Superior temporal gyrus (tissue), 1 donor: ENCODE measurements around the gene MYH4.

ENCODE experiments used
- DNase-seq: peaks from one replicate; pipeline ENCODE4 v3.0.0-alpha.2; 2016; ENCODE audit errors: extremely low spot score

Gene MYH4

DNA sequence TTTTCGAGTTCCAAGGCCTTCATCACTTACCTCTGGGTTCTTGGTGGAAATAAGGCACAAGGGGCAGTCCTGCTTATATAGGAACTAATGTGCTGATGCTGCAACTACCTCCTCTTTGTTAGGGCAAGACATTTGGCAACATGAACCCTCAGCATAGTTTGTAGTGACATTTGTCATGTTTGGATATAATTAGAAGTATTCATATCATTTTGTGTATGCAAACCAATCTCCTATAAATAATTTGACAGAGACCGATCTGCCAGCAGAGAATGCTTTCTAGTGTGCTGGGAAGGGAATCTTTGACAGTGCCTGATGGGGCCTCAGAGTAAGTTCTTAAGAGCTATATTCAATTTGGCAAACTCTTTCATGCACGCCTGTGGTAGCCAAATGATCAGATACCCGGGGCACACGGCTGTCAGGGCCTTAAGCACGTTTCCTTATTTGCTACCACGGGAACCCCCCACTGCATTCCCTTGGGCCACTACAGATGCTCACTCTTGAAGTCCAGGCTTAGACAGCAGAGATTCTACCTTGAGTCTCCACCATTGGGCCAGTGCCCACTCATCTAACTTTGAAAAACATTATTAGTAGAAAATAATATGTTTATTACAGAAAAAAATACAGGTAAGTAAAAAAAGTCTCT, 47.3 kb downstream of the MYH4 start, which contains the start of gene MYH8:
MYH8 (minus strand) TSS at position 51 of the 643 bp plus-strand sequence. CDS start 1,723 bp downstream, outside the sequence.
- no peak for DNase-seq

DNA sequence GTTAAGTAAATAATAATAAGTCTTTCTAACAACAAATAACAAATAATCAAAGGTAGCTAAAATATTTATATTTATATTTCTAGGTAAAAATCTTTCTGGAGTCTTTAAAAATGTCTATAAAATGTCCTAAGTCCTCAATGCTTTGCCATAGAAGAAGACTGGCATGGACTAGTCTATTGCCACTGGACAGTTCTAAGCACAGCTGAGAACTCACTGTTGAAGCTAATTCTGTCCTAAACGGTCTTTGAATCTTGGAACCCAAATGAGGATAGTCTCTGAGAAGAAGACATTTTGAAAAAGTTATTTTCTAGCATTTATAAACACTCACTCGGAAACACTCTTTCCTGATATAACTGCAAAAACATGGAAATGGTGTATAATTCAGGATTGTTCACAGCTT, 48.1 kb downstream of the MYH4 start:
- no peak for DNase-seq

DNA sequence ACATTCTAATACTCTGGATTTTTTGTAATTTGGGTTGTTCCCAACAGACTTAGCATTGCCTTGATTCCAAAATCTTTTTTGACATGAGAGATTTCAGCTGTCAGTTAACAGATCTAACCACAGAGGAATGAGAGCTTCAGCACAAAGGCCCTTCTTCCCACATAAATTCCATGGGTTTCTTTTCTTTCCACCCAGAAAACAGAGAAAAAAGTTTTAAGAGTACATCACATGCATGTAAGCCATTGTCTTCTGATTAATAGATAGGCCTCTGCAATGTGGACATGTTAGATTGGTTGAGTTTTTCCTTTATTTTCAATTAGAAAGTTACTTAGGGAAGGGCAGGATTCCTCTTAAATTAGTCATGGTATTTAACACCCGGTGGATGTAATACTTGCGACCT, 48.5 kb downstream of the MYH4 start:
- DNase-seq = no peak

- no peak for DNase-seq
Measured at GRCh38 chr17:10417431-10417830, 51.9 kb downstream of the MYH4 start.

- DNase-seq = no peak
Measured at GRCh38 chr17:10415161-10415560, 54.2 kb downstream of the MYH4 start.

DNA sequence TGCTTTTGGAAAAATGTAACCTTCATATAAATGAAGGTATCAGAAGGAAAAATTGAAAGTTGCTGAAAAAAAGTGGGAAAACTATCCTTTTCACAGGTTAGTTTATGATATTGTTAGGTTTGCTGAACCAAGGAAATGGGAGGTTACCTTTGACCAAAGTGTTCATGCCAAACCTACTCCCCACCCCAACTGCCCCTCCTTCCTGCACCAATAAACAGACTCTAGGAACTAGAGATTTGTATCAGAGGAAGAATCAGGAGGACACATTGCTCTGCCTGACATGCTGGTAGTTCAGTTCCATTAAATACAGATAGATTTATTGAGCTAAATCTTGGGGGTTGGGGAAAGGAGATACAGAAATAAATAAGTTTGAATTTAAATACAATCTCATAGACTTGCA, 65.8 kb downstream of the MYH4 start:
- DNase-seq = no peak

- DNase-seq = no peak
Measured at GRCh38 chr17:10398352-10398751, 71.0 kb downstream of the MYH4 start.

DNA sequence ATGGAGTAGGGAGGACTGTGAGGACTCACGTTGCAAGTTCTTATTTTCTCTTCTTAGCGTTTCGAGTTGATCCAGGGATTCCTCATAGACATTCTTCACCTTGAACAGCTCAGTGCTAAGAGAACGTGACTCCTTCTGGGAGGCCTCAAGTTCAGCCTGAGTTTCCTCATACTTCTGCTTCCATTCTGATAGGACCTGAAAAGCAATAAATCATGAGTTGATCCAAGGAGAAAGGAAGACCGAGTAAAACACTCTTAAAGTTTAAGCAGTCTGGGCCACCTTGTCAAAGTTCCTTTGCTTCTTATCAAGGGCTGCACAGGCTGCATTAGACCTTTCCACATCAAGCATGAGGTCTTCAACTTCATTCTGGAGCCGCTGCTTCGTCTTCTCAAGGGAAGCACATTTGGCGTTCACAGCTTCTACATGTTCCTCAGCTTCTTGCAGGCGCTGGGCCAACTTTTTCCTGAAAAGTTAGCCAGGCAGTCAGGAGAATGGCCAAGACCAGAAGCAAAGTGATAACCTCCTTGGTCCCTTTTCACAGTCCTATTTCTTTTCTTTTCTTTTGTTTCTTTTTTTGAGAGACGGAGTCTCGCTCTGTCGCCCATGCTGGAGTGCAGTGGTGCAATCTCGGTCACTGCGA, 72.7 kb downstream of the MYH4 start:
- DNase-seq = no peak

- no peak for DNase-seq
Measured at GRCh38 chr17:10394201-10394887, 75.0 kb downstream of the MYH4 start.
